ENCODE results near the gene ANKRD63. TPM values are rescaled to one million over a fixed set of nuclear protein-coding genes. Genes with fewer than 3 reads are reported as not detected.

The ANKRD63 gene
- total and polyA plus RNA-seq, 2 donors, result not detected

DNA sequence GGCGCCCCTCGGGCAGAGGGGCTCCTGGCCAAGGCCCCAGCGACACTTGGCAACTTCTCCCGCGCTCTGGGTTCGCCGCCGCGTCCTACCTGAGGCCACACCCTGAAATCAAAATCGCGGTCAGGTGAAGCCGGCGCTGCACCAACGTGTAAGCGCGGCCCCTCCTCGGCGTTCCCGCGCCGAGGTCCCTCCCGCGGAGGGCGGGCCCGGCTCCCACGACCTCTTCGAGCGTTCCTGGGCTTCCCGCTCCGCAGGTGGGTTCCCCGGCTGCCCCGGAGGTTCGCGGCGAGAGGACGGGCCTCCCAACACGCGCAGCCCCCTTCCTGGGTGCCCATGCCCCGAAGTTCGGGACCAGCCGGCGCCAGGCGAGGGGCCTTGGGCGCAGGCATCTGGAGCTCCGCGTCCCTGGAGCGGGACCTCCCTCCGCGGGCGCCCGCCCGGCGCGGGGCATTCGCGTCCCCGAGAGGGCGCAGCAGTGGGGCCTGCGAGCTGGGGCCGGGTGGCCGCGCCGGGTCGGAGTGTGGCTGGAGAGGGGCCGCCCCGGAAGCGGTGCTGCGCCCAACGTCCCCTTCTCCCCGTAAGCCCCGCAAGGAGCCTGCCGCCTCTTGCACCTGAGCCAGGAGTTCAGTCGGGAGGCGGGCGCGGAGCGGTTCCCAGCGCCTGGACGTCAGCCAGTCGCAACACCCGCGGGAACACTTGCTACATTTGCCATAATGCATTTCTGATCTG is 30.3 kb downstream of the ANKRD63 start:
- H3K27me3 ChIP-seq (ENCODE audit: control insufficient read depth in 2 of 2, insufficient read depth in 1 of 2, low read length in 1 of 2), result peaks cover 29 to 65% of the 10 kb centered on the region in 2 donors
- DNase-seq (ENCODE audit: low read depth in 6 of 9, low spot score in 9 of 9), result no peak
- peaks cover 9 to 11% of the 10 kb centered on the region in 2 donors for H3K4me1 ChIP-seq (ENCODE audit: control insufficient read depth in 2 of 2, insufficient read depth in 2 of 2, low read length in 2 of 2)
- 3% methylated on average over 82 of the region's 82 CpGs for WGBS
- no peaks in the 10 kb centered on the region for H3K9me3 ChIP-seq (ENCODE audit: control insufficient read depth in 2 of 2, insufficient read depth in 1 of 2, low read length in 1 of 2)
- peak overlapping the region; percentile 29 to 54 for H3K4me3 ChIP-seq (ENCODE audit: low read length in 2 of 2)
- no peaks in the 10 kb centered on the region for H3K36me3 ChIP-seq (ENCODE audit: control insufficient read depth in 2 of 2, insufficient read depth in 2 of 2, low read length in 1 of 2)
- no peak overlapping the region for H3K27ac ChIP-seq (ENCODE audit: low read depth in 1 of 2, low read length in 1 of 2)

DNA sequence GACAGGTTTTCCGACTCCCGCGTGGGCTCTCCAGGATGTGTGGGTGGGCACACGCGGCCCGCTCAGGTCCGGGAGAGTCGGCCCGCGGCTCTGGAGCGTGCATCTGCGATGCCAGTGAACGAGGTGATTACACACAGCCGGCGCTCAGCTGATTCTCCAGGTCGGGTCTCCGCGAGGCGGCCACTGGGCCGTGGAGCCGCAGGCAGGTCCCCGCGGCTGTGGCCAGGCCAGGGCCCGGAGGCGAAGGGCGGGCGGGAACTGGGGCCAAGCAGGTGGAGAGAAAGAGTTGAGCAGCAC is 30.8 kb downstream of the ANKRD63 start:
- Histone ChIP-seq H3K4me3 (ENCODE audit: low read length in 2 of 2) (no peak overlapping the region), H3K9me3 (ENCODE audit: control insufficient read depth in 2 of 2, insufficient read depth in 1 of 2, low read length in 1 of 2) (no peaks in the 10 kb centered on the region), H3K27me3 (ENCODE audit: control insufficient read depth in 2 of 2, insufficient read depth in 1 of 2, low read length in 1 of 2) (peaks cover 29 to 65% of the 10 kb centered on the region in 2 donors), H3K27ac (ENCODE audit: low read depth in 1 of 2, low read length in 1 of 2) (no peak overlapping the region), H3K36me3 (ENCODE audit: control insufficient read depth in 2 of 2, insufficient read depth in 2 of 2, low read length in 1 of 2) (no peaks in the 10 kb centered on the region), H3K4me1 (ENCODE audit: control insufficient read depth in 2 of 2, insufficient read depth in 2 of 2, low read length in 2 of 2) (peaks cover 9 to 11% of the 10 kb centered on the region in 2 donors)
- WGBS, result 64% methylated on average over 27 of the region's 27 CpGs
- DNase-seq (ENCODE audit: low read depth in 6 of 9, low spot score in 9 of 9), result no peak

DNA sequence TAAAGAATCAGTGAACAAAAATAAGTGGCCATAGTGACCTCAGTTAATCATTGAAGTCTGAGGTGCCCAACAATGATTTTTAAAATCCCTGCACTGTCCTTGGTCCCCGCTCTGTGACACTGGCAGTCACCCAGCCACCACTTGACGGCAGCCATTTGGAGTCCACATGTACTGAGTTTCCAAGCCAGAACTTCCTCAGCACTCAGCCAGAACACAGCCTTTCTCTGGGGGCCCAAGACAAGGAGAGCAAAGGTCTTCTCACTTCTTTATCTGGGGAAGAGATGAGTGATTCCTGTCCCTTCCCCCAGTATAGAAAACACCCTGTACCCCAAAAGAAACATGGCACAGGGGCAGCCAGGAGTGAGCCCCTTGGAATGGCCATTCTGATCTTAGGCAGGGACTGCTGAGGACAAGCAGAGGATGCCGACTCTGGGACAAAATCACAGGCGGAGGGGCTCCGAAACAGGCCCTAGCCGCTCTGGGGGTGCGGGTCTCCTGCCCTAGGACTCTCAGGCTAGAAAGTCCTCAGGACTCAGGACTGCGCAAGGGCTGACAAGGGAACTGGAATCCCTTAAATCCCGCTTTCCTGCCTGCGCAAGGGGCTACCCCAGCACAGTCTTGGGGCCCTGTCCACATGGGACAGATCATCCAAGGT is 31.3 kb downstream of the ANKRD63 start:
- no peak for DNase-seq (ENCODE audit: low read depth in 6 of 9, low spot score in 9 of 9)
- Histone ChIP-seq H3K4me1 (ENCODE audit: control insufficient read depth in 2 of 2, insufficient read depth in 2 of 2, low read length in 2 of 2) (peaks cover 9 to 11% of the 10 kb centered on the region in 2 donors), H3K27ac (ENCODE audit: low read depth in 1 of 2, low read length in 1 of 2) (no peak overlapping the region), H3K36me3 (ENCODE audit: control insufficient read depth in 2 of 2, insufficient read depth in 2 of 2, low read length in 1 of 2) (no peaks in the 10 kb centered on the region), H3K27me3 (ENCODE audit: control insufficient read depth in 2 of 2, insufficient read depth in 1 of 2, low read length in 1 of 2) (peaks cover 29 to 65% of the 10 kb centered on the region in 2 donors), H3K4me3 (ENCODE audit: low read length in 2 of 2) (no peak overlapping the region), H3K9me3 (ENCODE audit: control insufficient read depth in 2 of 2, insufficient read depth in 1 of 2, low read length in 1 of 2) (no peaks in the 10 kb centered on the region)
- 97% methylated on average over 10 of the region's 10 CpGs for WGBS

DNA sequence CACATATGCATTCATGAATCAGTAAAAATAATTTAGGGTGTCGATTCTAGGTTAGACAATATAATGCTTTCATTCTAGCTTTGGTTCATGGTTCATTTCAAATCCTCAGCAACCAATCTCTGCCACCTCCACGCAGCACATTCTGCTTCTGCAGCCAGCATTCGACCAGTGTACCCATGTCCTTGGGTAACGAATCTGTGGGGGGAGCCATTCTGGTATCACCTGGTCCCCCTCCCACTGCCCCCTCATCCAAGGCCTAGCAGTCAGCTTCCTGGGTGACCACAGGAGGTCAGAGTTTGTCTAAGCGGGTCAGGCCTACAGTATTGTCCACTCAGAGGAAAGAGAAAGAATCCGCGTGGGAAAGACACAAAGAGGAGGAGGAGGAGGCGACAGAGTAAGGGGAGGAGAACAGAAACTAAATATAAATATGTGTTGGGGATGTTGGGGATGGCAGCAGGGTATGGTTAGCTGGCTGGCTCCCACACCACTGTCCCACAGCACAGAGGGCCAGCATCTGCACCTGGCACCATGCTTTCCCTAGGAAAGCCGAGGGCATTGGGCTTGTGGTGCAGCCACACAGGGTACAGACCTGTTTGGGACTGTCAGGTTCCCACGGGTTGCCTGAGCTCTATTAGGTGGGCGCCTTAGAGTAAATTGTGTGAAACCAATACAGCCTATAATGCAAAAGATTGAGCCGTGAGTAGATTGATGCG is 31.9 kb downstream of the ANKRD63 start:
- H3K27ac ChIP-seq (ENCODE audit: low read depth in 1 of 2, low read length in 1 of 2), result no peak overlapping the region

DNA sequence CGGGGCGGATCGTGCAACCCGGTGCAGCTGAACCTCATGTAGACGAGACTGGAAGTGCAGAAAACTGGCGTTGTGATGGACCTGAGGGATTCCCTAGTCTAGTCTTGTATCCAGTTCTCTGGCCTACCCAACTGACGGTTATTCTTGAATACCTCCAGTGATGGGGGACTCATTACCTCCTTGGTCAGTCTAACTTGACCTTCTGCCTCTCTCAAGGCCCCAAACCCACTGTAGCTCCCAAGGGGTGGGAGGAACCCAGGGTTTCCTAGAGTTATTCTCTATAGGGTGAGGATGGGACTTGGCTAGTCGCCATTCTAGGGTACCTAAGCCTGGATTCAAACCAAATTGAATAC is 32.6 kb downstream of the ANKRD63 start:
- Histone ChIP-seq H3K27me3 (ENCODE audit: control insufficient read depth in 2 of 2, insufficient read depth in 1 of 2, low read length in 1 of 2) (peaks cover 29 to 61% of the 10 kb centered on the region in 2 donors), H3K27ac (ENCODE audit: low read depth in 1 of 2, low read length in 1 of 2) (no peak overlapping the region), H3K36me3 (ENCODE audit: control insufficient read depth in 2 of 2, insufficient read depth in 2 of 2, low read length in 1 of 2) (no peaks in the 10 kb centered on the region), H3K9me3 (ENCODE audit: control insufficient read depth in 2 of 2, insufficient read depth in 1 of 2, low read length in 1 of 2) (no peaks in the 10 kb centered on the region), H3K4me3 (ENCODE audit: low read length in 2 of 2) (no peak overlapping the region), H3K4me1 (ENCODE audit: control insufficient read depth in 2 of 2, insufficient read depth in 2 of 2, low read length in 2 of 2) (peaks cover 9 to 13% of the 10 kb centered on the region in 2 donors)
- no peak for DNase-seq (ENCODE audit: low read depth in 6 of 9, low spot score in 9 of 9)
- 97% methylated on average over 8 of the region's 8 CpGs for WGBS

More for the DNA sequence above, 31.9 kb downstream of the ANKRD63 start:
- no peaks in the 10 kb centered on the region for H3K36me3 ChIP-seq (ENCODE audit: control insufficient read depth in 2 of 2, insufficient read depth in 2 of 2, low read length in 1 of 2)
- DNase-seq (ENCODE audit: low read depth in 6 of 9, low spot score in 9 of 9), result no peak
- H3K4me1 ChIP-seq (ENCODE audit: control insufficient read depth in 2 of 2, insufficient read depth in 2 of 2, low read length in 2 of 2), result peaks cover 9 to 11% of the 10 kb centered on the region in 2 donors
- peaks cover 29 to 65% of the 10 kb centered on the region in 2 donors for H3K27me3 ChIP-seq (ENCODE audit: control insufficient read depth in 2 of 2, insufficient read depth in 1 of 2, low read length in 1 of 2)
- H3K4me3 ChIP-seq (ENCODE audit: low read length in 2 of 2), result no peak overlapping the region
- WGBS, result 87% methylated on average over 13 of the region's 13 CpGs
- H3K9me3 ChIP-seq (ENCODE audit: control insufficient read depth in 2 of 2, insufficient read depth in 1 of 2, low read length in 1 of 2), result no peaks in the 10 kb centered on the region

DNA sequence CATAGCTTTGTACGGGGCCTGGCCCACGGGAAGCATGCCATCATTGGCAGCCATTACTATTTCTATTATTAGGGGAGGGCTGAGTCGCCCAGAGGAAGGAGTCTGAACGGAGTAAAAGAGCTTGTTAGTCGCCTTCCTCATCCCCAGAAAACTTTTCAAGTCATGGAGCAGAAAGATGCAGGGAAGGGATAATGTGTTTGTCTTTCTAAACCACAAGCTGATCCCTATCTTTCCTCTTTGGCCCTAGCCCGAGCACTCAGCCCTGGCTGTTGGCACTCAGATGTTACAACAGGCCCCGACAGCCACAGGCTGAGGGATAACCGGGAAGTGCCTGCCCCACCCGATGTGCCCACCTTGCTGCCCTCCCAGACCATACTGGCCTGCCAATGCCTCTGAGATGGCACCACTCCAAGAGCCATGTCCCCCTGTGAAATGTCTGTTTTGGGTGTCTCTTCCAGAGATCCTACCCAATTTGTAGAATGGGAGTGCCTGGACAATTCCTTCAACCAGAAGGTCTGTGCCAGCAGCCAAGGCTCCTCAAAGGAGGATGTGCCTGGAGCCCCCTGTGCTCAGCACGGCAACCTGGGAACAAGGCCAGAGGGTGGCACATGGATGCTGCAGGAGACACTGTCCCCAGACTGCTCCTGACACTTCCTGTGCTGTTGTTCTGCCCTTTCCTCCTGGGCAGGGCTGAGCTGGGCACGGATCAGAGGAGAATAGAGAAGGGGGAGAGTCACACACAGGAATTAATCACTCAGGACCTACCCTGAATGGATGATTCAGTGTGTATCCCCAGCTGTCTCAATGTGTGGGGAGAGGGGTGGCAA is 33.2 kb downstream of the ANKRD63 start:
- H3K4me3 ChIP-seq (ENCODE audit: low read length in 2 of 2), result no peak overlapping the region
- no peak overlapping the region for H3K27ac ChIP-seq (ENCODE audit: low read depth in 1 of 2, low read length in 1 of 2)
- DNase-seq (ENCODE audit: low read depth in 6 of 9, low spot score in 9 of 9), result no peak
- no peaks in the 10 kb centered on the region for H3K9me3 ChIP-seq (ENCODE audit: control insufficient read depth in 2 of 2, insufficient read depth in 1 of 2, low read length in 1 of 2)
- peaks cover 9 to 14% of the 10 kb centered on the region in 2 donors for H3K4me1 ChIP-seq (ENCODE audit: control insufficient read depth in 2 of 2, insufficient read depth in 2 of 2, low read length in 2 of 2)
- peaks cover 29 to 57% of the 10 kb centered on the region in 2 donors for H3K27me3 ChIP-seq (ENCODE audit: control insufficient read depth in 2 of 2, insufficient read depth in 1 of 2, low read length in 1 of 2)
- H3K36me3 ChIP-seq (ENCODE audit: control insufficient read depth in 2 of 2, insufficient read depth in 2 of 2, low read length in 1 of 2), result no peaks in the 10 kb centered on the region
- WGBS, result 81% methylated on average over 11 of the region's 11 CpGs

DNA sequence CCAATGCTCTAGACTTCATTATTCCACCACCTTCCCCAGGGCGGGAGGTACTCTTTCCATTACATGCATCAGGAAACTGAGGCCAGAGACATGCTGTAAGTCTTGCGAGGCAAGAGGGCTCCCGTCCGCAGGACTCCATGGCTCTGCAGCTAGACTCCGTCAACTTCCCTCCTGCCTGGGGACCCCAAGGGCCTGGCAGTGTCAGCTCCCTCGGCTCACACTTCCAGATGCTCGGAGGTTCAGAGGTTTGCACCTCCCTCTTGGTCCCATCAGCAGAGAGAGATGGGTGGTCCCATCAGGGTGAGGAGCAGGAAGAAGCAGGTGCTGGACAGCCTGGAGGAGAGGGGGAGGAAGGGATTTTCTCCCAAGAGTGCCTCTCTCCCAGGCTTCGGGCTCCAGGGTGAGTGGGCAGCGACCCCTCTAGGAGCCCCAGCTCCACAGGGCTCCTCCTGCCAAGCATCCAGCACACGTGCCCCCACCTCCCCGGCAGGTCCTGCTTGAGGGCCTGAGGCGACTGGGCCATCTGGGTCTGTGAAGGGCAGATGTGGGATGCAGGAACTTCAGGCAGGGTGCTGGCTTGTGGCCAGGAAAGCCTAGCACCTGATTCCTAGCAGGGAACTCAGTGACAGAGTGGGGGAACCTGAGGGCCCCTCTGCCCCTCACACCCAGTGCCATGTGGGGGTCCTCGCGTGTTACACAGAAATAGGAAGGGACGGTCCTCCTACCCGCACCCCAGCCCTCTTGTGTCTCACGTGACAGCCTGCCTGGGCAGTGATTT is 34.7 kb downstream of the ANKRD63 start:
- H3K4me1 ChIP-seq (ENCODE audit: control insufficient read depth in 2 of 2, insufficient read depth in 2 of 2, low read length in 2 of 2), result peaks cover 7 to 12% of the 10 kb centered on the region in 2 donors
- DNase-seq (ENCODE audit: low read depth in 6 of 9, low spot score in 9 of 9), result no peak
- 97% methylated on average over 17 of the region's 17 CpGs for WGBS

DNA sequence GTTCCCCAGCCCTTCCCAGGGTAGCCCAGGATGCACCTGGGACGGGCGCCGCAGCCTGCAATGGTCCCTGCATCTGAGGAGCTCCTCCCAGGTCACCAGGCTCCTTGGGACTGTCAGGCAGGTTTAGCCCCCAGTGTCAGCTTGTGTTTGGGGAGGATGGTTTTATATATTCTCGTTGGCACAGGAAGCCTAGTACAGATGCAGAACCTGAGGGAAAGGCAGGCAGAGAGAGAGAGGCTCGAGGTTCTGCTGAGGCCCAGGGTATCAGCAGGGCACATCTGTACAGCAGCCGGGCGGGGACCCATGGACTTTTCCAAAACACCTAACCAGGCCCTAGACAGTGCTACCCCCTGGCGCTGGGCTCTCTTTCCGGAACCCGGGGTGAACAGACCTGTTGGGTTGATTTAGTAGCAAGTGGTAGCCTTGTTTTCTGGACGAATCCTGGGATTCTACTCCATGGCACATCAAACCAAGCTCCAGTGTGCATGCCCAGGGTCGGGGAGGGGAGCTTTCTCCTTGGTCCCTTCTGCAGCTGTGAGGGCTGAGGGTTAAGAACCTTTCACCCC is 35.4 kb downstream of the ANKRD63 start:
- 87% methylated on average over 12 of the region's 12 CpGs for WGBS
- H3K4me1 ChIP-seq (ENCODE audit: control insufficient read depth in 2 of 2, insufficient read depth in 2 of 2, low read length in 2 of 2), result peaks cover 3 to 7% of the 10 kb centered on the region in 2 donors

More for the DNA sequence above, 34.7 kb downstream of the ANKRD63 start:
- no peaks in the 10 kb centered on the region for H3K36me3 ChIP-seq (ENCODE audit: control insufficient read depth in 2 of 2, insufficient read depth in 2 of 2, low read length in 1 of 2)
- H3K4me3 ChIP-seq (ENCODE audit: low read length in 2 of 2), result no peak overlapping the region
- H3K9me3 ChIP-seq (ENCODE audit: control insufficient read depth in 2 of 2, insufficient read depth in 1 of 2, low read length in 1 of 2), result no peaks in the 10 kb centered on the region
- H3K27me3 ChIP-seq (ENCODE audit: control insufficient read depth in 2 of 2, insufficient read depth in 1 of 2, low read length in 1 of 2), result peaks cover 25 to 42% of the 10 kb centered on the region in 2 donors
- H3K27ac ChIP-seq (ENCODE audit: low read depth in 1 of 2, low read length in 1 of 2), result no peak overlapping the region

More for the DNA sequence above, 35.4 kb downstream of the ANKRD63 start:
- no peaks in the 10 kb centered on the region for H3K9me3 ChIP-seq (ENCODE audit: control insufficient read depth in 2 of 2, insufficient read depth in 1 of 2, low read length in 1 of 2)
- no peak overlapping the region for H3K27ac ChIP-seq (ENCODE audit: low read depth in 1 of 2, low read length in 1 of 2)
- H3K36me3 ChIP-seq (ENCODE audit: control insufficient read depth in 2 of 2, insufficient read depth in 2 of 2, low read length in 1 of 2), result no peaks in the 10 kb centered on the region
- DNase-seq (ENCODE audit: low read depth in 6 of 9, low spot score in 9 of 9), result no peak
- H3K27me3 ChIP-seq (ENCODE audit: control insufficient read depth in 2 of 2, insufficient read depth in 1 of 2, low read length in 1 of 2), result peaks cover 18 to 35% of the 10 kb centered on the region in 2 donors
- H3K4me3 ChIP-seq (ENCODE audit: low read length in 2 of 2), result no peak overlapping the region

Measured in thymus (tissue), 11 donors.